Measurements from ENCODE around the gene DCC.

DCC gene

GRCh38 chr18:52933356-52933755 lies 593.4 kb downstream of the DCC start:
- DNase-seq (ENCODE audit: low spot score) = no peak

- no peak for DNase-seq (ENCODE audit: low spot score)
These were observed 596.9 kb downstream of the DCC start for GRCh38 chr18:52936931-52937330.

- DNase-seq (ENCODE audit: low spot score) = no peak
These were observed 597.8 kb downstream of the DCC start for GRCh38 chr18:52937840-52938239.

GRCh38 chr18:52945552-52945951 lies 605.6 kb downstream of the DCC start:
- DNase-seq (ENCODE audit: low spot score) = no peak

GRCh38 chr18:52948868-52949444 lies 609.0 kb downstream of the DCC start:
- no peak for DNase-seq (ENCODE audit: low spot score)

- DNase-seq (ENCODE audit: low spot score) = no peak
These were observed 610.2 kb downstream of the DCC start for GRCh38 chr18:52950155-52950554.

- DNase-seq (ENCODE audit: low spot score) = no peak
These were observed 613.4 kb downstream of the DCC start for GRCh38 chr18:52953387-52953786.

GRCh38 chr18:52963481-52963880 lies 623.5 kb downstream of the DCC start:
- DNase-seq (ENCODE audit: low spot score) = no peak

GRCh38 chr18:52970686-52971085 lies 630.7 kb downstream of the DCC start:
- no peak for DNase-seq (ENCODE audit: low spot score)

- no peak for DNase-seq (ENCODE audit: low spot score)
These were observed 631.1 kb downstream of the DCC start for GRCh38 chr18:52971097-52971496.

- no peak for DNase-seq (ENCODE audit: low spot score)
These were observed 639.9 kb downstream of the DCC start for GRCh38 chr18:52979892-52980291.

GRCh38 chr18:52991246-52991645 lies 651.2 kb downstream of the DCC start:
- DNase-seq (ENCODE audit: low spot score) = no peak

GRCh38 chr18:52992041-52992440 lies 652.0 kb downstream of the DCC start:
- DNase-seq (ENCODE audit: low spot score) = peak; percentile 6

GRCh38 chr18:52995875-52996274 lies 655.9 kb downstream of the DCC start:
- DNase-seq (ENCODE audit: low spot score) = no peak

- no peak for DNase-seq (ENCODE audit: low spot score)
These were observed 659.6 kb downstream of the DCC start for GRCh38 chr18:52999633-53000032.

- no peak for DNase-seq (ENCODE audit: low spot score)
These were observed 664.8 kb downstream of the DCC start for GRCh38 chr18:53004798-53005197.

- DNase-seq (ENCODE audit: low spot score) = no peak
These were observed 678.8 kb downstream of the DCC start for GRCh38 chr18:53018791-53019190.

- peak; percentile 18 for DNase-seq (ENCODE audit: low spot score)
These were observed 685.2 kb downstream of the DCC start for GRCh38 chr18:53025247-53025646.

GRCh38 chr18:53028565-53028964 lies 688.6 kb downstream of the DCC start:
- DNase-seq (ENCODE audit: low spot score) = no peak

- DNase-seq (ENCODE audit: low spot score) = no peak
These were observed 693.1 kb downstream of the DCC start for GRCh38 chr18:53033128-53033527.

GRCh38 chr18:53038608-53039007 lies 698.6 kb downstream of the DCC start:
- DNase-seq (ENCODE audit: low spot score) = no peak

- no peak for DNase-seq (ENCODE audit: low spot score)
These were observed 700.3 kb downstream of the DCC start for GRCh38 chr18:53040286-53040685.

GRCh38 chr18:53056064-53056463 lies 716.1 kb downstream of the DCC start:
- no peak for DNase-seq (ENCODE audit: low spot score)

GRCh38 chr18:53070788-53071187 lies 730.8 kb downstream of the DCC start:
- peak; percentile 4 for DNase-seq (ENCODE audit: low spot score)

- DNase-seq (ENCODE audit: low spot score) = no peak
These were observed 740.7 kb downstream of the DCC start for GRCh38 chr18:53080687-53081086.
